GM18519 (cell line): ENCODE measurements around the gene PCNX1.
"Not testable (repeated sequence)": the region's sequence is repeated elsewhere in the genome, so short reads cannot be mapped to it uniquely, and the experiment has no call there.

Experiments used
- ATAC-seq: cut with Tn5 transposase; IDR thresholded peaks from one replicate; pipeline ENCODE4 v1.9.1; 2021; ENCODE audit warnings: mild to moderate bottlenecking, moderate library complexity; ENCODE audit not compliant: unreplicated experiment, low FRiP score

PCNX1 gene

DNA sequence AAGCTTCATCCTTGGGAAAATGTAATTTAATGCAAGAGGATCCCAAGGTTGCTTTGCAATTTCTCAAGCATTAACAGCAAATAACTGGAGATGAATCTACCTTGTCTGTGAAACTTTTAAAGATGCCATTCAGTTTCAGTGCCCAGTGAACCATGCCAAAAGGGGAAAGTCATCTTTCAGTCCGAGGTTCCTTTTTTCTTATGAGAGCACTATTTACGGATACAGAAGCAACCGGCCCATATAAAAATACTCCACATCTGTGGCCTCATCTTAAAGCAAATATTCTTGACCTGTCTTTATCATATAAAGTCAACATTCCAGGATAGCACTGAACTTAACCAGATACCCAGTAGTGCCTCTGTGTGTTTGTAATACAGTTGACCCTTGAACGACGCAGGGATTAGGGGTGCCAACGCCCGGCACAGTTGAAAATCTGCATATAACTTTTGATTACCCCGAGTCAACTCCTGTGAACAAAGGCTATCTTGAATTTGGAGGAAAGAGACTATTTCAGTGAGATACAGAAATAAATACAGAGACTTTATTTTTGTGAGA lies 209.4 kb downstream of the PCNX1 start:
- no peak for ATAC-seq

DNA sequence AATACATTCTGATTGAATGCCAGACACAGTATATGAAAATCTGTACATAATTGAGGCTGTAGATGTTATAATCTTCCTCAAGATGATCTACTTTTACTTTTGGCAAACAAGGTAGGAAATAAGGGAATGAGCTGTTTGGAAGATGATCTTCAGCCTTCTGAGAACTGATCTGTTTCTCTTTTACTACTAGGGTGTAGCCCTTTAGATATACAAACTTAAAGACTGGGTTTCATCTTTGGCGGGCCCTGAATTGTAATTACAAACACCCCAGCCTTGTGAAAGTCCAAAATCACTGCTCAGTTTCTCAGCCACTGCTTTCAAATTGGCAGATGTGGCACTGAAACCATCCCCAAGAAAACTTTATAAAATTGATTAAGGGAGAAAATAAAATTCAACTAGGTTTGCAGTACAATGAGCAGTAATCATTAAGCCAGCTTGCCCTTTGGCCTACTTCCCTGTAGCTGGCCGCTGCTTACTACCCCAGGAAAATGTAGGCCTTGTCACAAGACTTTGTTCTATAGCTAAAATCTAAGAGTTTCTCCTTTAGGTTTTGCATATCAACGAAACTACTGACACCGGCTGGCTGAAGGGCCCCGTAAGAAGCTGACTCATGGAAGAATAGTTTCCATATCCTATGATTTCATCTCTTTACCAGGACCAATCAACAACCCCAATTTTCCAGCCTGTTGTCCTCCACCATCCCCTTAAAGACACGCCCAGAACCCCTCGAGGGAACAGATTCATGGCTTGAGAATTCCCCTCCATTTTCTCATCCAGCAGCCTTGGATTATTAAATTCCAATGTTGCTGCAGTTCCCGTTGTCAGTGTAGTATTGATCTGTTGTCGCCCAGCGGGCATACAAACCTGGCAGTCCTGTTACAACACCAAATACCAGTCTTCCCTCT lies 210.8 kb downstream of the PCNX1 start:
- ATAC-seq: no peak

DNA sequence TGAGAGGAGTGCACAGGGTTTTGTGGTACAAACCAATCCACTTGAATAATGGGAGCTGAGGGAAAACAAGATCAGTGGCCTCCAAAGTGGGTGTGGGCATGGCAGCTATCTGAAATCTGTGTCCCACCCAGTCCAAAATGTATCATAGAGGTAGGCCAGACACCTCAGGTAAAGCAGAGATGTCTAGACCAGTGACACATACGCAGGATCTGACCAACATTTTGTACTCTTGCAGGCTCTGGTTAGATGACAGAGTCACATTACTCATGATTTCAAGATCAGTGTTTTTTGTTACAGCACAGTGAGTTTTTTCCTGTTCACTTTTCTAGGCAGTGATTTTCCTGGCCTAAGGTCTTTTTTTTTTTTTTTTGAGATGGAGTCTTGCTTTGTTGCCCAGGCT lies 211.8 kb downstream of the PCNX1 start:
- ATAC-seq: no peak

DNA sequence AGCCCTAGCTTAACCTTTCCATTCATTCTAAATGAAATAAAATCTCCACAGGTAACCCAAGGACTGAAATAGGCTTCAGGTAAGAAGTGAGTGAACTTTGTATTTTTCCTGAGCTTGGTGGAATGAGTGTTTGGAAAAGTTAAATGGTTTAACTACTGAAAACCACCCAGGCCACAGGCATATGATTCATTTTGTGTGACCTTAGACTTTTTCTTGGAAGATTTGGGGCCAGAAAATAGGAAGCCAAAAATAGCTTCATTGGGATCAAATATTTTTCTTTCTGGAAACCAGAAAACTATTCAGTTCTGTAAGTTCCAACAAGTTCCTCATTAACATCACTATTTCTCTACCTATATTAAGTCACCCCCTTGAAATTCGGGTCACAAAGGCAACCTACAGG lies 212.6 kb downstream of the PCNX1 start:
- no peak for ATAC-seq

DNA sequence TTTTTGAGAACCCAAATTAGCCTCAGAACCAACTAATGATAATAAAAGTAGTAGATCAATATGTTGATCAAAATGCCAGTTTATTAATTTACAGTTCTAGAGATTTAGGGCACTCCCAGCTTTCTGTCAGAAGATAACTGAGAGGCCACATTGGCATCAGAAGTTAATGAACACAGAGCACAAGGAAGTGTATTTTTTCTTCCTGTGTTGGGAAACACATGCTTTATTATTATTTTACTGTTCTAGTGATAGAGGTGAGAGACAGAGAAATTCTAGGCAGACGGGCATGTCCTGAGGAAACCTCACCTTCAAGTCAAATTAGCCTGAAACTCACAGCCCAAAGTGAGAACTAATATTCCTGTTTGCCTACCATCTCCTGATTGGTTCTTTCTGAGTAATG lies 213.7 kb downstream of the PCNX1 start:
- ATAC-seq: no peak

DNA sequence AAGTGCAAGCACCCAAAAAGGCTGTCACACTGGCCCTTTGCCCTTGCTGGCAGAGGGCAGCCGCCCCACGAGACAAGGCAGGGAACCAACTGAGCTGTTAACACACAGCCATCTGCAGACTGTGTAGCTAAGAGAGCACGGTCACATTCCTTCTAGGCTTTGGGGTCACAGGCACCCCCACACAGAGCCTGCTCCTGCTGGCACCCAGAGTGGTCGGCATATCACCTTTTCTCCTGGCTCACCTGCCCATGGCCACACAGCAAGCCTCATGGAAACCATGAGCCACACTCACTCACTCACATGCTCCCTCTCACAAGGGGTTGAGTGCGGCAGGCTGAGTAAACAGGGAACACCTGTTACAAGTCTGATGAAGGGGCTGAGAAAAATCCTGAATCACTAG lies 214.5 kb downstream of the PCNX1 start:
- no peak for ATAC-seq

DNA sequence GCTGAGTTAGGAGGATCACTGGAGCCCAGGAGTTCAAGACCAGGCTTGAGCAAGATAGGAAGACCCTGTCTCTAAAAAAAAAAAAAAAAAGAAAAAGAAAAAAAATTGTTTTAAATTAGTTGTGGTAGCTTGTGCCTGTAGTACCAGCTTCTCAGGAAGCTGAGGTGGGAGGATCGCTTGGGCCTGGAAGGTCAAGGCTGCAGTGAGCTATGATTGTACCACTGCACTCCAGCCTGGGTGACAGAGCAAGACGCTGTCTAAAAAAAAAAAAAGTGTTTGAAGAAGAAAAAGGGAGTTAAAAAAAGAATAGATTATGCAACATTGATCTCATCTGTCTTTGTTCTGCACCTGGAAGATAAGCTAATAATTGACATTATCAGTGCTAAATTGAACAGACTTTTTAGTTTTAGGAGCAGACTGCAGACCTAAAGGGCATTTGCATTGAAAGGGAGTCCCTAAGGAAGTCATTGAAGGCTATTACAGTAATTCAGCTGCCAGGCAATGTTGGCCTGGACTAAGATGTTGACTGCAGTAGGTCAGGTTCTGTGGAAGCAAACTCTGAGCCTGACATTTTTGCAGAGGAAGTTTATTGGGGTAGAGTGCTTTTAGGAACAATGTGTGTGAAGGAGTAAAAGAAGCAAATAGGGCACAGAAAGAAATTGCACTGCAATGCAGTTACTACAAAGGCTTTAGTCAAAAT lies 215.8 kb downstream of the PCNX1 start:
- ATAC-seq: no peak

DNA sequence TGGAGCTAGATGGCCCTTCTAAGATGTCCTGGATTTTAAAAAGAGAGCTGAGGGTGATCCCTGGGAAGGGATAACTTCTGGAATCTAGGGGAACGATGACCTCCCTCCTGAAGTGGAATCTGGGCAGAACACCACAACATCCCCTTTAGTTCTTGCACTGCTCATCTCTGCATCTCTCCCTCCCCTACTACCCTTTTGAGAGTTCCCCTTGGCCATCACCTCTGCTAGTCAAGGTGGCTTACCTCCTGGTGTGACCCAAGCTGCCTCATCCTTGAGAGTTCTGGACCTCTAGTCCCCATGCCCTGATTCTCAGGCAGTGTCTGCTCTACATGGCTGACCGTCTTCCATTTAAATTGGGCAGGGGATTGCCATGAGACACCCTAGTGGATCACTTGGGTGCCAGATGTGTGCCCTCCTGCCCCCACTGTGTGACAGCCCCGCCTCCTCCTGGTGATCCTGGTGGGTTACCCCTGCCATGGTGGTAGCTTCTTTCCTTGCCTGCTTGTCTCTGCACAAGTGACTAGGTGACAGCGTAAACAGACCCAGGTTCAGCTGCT lies 216.4 kb downstream of the PCNX1 start:
- ATAC-seq: no peak

DNA sequence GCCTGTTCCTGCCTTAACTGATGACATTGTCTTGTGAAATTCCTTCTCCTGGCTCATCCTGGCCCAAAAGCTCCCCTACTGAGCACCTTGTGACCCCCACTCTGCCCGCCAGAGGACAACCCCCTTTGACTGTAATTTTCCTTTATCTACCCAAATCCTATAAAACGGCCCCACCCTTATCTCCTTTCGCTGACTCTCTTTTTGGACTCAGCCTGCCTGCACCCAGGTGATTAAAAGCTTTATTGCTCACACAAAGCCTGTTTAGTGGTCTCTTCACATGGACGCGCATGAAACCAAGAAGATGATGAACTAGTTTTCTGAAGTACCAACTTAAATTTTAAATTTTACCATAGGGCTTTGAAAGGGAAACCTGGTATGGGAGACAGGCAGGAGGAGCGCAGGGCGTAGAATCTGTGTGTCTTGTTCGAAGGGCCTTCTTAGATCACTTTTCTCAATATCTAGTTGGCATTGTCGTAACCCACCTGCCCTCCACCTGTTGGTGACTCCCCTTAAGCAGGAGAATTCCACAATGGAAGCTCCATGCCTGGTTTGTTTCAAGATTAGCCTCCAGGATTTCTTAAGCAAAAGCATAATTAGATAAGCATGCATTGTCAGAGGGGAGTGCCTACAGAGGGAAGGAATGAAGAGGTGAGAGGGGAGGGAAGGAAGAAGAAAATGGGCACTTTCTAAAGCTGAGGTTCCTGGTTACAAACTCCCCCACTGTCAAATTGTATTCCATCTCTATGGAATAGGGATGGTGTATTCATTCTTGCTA lies 222.6 kb downstream of the PCNX1 start:
- ATAC-seq: not testable (repeated sequence)

DNA sequence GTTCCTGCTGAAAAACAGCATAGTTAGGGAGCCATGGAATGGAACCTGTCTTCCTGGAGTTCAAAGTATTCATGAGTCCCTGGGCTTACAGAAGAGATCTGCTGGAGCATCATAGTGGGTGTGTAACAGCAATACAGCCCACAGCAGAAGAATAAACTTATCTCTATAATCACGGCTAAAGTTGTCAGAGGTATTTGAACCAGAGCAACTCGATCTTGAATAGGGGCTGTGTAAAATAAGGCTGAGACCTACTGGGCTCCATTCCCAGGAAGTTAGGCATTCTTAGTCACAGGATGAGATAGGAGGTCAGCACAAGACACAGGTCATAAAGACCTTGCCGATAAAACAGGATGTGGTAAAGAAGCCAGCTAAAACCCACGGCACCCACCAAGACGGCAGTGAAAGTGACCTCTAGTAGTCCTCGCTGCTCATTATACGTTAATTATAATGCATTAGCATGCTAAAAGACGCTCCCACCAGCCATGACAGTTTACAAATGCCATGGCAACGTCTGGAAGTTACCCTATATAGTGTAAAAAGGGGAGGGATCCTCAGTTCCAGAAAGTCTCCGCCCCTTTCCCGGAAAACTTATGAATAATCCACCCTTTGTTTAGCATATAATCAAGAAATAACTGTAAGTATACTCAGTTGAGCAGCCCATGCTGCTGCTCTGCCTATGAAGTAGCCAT lies 223.4 kb downstream of the PCNX1 start:
- no peak for ATAC-seq

DNA sequence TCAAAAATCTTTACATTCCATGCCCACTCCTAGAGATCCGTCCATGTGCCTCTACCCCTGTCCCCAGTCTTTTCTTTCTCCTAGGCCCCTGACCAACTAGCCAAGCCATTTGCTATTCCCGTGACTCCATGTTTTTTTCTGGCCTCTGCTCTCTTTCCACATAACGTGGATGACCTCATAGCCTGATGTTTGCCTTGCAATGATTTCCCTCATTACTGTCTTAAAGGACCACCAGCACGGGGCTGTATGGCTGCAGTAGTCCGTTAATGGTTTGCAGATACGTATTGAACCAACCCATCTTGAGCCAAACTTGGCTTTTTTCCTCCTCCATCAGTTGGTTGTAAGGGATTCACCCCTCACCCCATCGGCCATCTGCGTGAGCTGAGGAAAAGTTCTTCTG lies 226.0 kb downstream of the PCNX1 start:
- no peak for ATAC-seq

DNA sequence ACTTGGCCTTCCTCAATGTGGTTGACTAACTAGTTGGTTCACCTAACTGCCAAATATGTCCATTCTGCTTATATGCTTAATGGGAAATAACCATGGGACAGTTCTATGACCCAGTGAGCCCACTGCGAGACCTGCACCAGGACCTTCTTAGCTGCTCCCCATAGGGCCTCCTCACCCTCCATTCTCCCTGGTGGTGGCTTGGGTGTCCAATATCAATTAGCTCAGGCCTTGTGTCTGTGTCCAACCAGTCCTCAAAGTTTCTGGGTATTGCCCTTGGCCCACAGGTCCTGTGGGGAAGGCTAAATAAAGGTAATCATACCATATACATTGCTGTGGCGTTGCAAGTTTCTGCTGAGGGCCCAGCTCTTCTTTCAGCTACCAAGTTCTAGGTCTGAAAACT lies 228.2 kb downstream of the PCNX1 start:
- no peak for ATAC-seq

DNA sequence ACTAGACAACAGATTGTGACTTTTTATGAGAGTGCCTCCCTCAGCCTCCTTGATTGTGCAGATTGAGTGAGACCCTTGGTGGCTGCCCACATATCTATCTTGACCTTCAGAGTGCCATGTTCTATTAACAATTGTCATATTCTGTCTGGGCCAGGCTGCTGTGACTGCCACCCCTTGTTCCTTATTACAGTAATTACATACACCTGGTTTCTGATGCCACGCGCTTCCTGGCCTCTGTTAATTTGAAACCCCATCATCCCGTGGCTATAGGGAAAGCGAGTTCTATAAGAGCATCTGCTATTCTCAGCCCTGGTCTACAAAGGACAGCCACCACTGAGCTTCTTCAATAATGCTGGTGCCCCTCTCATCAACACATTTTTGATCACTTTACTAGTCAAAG lies 228.7 kb downstream of the PCNX1 start:
- no peak for ATAC-seq

DNA sequence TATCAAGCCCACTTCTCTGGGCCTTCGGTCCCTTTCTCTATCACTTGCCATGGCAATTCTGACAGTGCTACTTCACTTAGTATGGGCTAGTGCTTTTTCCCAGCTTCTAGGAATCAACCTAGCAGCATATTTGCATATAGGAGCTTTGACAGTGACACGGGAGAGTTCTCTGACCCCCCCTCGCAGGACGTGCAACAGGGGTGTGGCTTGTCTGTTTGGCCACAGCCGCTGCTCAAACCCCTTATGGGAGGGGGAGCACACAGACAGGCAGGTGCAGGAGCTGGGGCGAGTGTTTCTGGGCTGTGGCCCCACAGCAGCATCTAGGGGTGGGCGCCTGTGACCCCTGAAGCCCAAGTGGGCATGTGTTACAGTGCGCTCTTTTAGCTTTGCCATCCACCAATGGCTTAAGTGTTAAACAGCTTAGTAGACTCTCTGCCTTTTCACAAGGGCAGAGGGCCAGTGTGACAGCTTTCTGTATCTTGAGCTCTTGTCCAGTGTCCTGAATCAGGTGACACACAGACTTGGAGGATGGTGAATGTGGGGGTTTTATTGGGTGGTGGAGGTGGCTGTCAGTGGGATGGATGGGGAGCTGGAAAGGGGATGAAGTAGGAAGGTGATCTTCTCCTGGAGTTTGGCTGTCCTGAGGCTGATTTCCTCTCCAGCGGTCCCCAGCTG lies 229.3 kb downstream of the PCNX1 start:
- ATAC-seq: no peak

DNA sequence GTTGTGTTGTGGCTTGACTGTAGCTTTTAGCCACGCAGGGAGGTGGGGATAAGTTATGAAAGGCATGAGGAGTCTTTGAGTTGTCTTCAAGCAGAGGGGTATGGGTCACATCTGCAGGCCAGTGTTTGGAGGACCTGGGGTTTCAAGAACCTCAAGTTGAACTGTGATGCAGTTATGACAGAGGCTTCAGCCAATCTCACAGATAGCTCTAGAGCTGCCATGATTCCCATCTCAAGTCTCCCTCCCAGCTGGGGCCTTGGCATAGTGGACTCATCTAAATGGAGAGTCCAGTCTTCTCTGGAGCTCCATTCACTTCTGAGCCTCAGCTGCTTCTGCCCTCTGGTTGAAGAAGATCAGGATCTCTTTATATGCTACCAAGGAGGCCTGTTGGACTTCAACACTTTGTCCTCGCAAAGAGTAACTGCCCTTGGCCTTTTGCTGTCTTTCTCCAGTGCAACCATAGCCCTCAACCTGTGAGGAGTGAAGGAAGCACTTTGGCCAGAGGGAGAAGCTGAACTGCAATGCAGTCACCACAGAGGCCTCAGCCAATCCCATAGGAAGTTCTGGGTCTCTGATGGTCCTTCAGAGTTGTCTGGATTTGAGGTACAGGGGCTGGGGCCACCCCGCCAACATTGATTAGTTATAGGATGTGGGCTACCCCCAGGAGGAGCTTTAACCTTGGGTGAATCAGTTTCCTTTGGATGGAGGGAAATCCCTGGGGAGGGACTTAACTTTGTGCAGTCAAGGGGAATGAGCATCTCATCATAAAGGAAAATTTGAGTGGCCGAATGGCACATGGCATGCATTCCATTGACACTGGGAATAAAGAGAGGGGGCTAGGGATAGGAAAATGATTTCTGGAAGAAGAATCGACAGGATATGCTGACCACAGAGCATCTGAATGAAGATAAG lies 230.5 kb downstream of the PCNX1 start:
- no peak for ATAC-seq

DNA sequence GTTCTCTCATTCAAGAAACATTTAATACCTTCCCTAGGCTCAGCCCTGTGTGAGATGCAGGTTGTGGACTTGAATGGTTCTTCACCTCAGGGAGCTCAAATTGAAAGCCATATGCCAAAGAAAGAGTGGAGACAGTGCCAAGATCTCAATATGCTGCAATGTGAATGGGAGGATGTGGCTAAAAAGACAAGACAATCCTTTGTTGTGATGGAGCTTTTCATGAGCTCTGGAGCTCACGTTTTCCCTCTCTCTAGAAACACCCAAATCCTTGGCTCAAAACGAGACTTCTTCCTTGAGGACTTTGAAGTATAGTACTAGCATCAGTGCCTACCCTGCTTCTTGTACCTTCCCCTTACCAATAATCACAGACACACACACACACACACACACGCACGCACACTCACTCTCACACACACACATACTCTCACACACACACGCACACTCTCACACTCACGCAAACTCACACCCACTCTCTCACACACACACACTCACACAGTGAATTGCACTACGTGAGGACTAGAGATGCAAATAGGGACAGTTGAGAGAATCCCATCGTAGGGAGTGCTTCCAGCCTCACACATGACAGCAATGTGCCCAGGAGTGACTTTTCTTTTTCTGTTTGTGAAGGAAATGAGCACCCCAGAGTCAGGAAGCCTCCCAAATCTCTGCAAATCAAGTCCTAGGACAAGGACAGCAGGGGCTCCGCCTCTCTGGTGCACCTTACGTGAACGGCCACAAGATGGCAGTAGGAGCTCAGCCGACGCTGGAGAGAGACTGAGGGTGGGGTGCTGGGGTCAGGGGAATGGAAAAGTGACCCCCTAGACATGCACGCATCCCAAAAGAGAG lies 231.4 kb downstream of the PCNX1 start:
- ATAC-seq: no peak

DNA sequence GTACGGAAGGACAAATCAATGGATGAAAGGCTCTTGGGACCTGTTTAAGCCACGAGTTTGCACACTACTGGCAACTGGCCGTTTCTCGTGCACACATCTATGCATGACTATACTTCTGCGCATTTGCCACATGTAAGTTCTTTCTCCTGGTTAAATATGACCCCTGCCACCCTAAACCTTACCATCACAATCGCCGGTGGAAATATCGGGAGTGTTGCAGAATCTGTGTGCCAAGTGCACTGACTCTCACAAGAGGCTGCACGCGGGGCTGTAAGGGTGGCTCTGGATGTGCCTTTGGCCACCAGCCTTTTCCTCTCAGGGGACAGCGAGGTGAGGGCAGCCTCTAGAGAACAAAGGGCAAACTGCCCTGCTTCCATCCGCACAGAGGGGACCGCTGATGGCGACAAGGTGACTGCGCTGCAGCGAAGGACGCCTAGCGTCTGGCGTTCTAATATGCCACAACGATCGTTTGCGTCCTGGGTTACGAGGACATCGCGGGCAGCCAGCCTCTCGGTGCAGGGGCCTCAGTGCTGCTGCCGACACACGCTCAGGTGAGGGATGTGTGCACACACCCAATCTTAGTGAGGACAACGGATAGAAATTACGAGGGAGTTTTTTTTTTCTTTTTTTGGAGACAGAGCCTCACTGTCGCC lies 232.2 kb downstream of the PCNX1 start:
- no peak for ATAC-seq
